Activated CD4-positive, CD25-positive, alpha-beta regulatory T cell treated with anti-CD3 and anti-CD28 coated beads, Interleukin-2, amount 50 U/mL, for 72 hours (primary cell): ENCODE data around the gene KANK3.
A peak's percentile ranks its signal among the peaks of the same experiment; 100 is the strongest.
"Not testable (repeated sequence)": the region's sequence is repeated elsewhere in the genome, so short reads cannot be mapped to it uniquely, and the experiment has no call there.

Experiments used
- DNase-seq: peaks from one replicate; pipeline ENCODE4 v3.0.0; 2021

The KANK3 gene

DNA sequence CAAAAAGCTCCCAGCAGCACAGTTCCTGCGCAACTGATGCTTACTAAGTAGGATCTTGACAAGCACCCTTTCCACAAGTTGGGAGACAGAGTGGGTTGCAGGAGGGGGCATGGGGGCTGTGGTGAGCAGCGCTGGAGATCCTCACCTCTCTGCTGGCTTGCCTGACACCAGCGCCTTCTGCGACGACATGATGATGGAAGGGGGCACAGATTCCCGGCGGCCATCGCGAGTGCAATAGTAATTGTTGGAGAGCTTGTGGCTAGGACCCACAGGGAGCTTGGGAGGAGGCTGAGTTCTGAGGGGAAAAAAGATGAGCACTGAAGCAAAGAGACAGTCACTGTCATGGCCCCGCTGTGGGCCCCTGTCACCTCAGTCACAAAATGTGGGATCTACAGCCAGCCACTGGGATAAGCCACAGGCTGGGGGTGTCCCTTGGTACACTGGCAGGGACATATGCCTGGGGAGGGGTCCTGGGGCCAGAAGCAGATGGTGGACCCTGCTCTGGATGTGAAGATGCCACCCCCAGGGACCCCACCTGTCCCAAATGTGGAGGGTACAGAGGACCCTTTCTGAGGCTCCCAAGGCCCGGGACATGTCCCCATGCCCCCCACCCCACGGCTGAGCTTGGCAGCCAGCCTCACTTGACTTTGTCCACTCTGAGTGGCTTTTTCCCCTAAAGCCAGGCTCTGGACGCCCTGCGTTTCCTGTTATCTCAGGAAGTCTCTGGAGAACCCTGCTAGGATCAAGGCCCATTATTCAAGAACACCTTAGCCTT is 26.5 kb downstream of the KANK3 start:
- no peak for DNase-seq

DNA sequence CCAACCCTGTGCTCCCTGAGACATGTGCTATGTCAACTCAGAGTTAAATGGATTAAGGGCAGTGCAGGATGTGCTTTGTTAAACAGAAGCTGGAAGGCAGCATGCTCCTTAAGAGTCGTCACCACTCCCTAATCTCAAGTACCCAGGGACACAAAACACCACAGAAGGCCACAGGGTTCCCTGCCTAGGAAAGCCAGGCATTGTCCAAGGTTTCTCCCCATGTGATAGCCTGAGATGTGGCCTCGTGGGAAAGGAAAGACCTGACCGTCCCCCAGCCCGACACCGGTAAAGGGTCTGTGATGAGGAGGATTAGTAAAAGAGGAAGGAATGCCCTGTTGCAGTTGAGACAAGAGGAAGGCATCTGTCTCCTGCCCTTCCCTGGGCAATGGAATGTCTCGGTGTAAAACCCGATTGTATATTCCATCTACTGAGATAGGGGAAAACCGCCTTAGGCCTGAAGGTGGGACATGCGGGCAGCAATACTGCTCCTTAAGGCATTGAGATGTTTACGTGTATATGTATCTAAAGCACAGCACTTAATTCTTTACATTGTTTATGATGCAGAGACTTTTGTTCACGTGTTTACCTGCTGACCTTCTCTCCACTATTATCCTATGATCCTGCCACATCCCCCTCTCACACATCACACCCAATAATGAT is 28.0 kb downstream of the KANK3 start:
- not testable (repeated sequence) for DNase-seq

DNA sequence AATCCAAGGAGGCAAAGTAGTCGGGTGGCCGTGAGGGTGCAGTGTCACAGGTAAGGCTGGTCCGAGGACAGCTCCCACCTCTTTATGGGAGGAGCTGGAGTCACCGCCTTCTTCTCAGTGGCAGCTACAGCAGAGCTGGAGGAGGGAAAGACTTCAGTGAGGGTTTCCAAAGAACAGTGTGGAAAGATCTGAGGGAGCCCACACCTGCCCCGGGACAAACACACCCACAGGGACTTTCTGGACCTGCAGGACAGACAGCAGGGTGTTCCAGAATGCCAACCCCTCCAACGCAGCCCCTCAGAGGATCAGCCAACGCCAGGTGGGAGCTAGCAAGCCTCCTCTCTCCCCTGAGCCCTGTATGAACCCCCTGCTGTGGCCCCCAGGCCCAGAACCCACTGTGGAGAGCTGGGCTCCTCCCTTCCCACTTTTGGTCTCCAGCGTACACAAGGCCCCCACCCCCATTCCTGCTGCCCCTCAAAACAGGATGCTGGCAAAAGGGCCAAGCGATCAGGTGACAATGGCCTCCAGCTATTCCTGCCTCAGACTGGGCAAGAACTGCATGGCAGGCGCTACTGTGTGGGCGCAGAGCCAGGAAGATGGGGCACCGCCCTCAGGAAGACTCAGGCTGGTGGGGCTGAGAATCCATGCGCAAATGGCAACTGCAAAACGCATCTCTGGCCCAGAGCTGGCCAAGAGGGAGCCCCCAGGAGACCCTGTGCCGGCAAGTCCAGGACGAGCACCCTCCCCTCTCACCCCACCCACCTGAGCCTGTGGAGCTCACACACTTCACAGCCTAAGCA is 31.4 kb downstream of the KANK3 start:
- DNase-seq: peak; percentile 26

DNA sequence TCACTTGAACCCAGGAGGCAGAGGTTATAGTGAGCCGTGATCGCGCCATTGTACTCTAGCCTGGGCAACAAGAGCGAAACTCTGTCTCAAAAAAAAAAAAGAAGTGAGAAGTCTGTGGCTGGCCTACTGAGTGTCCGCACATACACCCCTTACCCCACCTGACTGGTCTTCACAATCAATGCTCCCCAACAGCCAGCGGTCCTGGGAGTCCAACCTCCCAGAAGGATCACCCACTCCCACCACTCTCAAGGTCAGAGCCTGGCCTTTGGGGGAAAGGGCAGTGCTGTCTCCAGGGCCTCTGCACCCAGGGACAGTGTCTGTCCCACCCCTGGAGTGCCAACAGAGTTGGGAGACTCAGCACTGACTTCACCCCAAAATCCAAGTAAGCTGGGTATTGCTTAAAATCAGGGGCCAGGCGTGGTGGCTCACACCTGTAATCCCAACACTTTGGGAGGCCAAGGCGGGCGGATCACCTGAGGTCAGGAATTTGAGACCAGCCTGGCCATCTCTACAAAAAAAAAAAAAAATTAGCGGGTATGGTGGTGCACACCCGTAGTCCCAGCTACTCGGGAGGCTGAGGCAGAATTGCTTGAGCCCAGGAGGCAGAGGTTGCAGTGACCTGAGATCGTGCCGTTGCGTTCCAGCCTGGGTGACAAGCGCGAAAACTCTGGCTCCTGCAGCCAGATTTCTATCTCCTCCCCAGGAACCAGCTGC is 32.6 kb downstream of the KANK3 start:
- DNase-seq: peak; percentile 27

DNA sequence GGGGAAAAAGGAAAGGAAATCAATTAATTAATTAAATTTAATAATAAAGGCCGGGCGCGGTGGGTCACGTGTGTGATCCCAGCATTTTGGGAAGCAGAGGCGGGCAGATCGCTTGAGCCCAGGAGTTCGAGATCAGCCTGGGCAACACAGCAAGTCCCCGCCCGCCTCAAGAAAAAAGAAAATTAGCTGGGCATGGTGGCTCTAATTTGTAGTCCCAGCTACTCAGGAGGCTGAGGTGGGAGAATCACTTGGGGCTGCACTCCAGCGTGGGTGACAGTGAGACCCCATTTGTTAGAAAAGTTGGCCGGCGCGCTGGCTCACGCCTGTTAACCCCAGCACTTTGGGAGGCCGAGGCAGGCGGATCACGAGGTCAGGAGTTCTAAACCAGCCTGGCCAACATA is 34.2 kb downstream of the KANK3 start:
- DNase-seq: peak; percentile 24

DNA sequence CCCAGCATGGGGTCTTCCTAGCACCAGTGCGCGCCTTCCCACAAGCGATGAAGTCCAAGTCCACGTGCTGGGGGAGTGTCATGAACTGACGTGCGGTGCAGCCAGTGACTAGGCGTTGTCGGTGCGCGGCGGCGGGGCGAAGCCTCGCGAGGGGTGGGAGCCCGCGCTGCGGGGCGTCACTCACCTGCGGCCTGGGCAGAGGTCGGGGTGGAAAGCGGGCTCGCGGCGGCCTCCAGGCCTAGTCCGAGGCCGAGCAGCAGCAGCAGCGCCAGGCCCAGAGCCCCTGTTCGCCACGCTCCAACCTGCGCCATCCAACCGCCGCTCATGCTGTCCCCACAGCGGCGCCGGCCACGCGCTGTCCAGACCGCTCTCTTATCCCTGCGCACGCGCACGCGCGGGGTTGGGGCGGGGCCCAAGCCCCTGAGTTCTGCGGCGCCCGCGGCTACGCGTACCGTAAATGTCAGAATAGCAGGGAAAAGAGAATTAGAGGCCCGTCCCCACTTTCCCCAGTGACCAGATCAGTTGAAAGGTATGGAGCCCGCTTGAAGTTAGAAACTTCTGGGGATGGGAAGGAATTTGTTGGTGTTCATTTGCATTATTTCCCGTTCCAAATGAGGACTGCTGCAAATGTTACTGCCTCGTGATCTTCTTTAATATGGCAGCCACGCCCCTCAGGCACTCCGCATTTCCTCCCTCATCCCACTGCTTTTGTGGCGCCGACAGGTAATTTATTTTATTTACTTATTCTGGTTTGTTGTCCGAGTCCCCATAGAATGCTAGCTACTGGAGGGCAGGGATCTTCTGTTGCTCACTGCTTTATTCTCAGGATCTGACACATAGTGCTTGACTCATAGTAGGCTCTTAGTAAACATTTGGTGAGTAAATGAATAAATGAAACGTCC is 34.8 kb downstream of the KANK3 start, which contains the start of gene CD320:
TSS of gene CD320 (minus strand) at position 394 of the 902 bp plus-strand sequence. CDS start at position 326, 68 bp downstream.
- DNase-seq: peak; percentile 93

DNA sequence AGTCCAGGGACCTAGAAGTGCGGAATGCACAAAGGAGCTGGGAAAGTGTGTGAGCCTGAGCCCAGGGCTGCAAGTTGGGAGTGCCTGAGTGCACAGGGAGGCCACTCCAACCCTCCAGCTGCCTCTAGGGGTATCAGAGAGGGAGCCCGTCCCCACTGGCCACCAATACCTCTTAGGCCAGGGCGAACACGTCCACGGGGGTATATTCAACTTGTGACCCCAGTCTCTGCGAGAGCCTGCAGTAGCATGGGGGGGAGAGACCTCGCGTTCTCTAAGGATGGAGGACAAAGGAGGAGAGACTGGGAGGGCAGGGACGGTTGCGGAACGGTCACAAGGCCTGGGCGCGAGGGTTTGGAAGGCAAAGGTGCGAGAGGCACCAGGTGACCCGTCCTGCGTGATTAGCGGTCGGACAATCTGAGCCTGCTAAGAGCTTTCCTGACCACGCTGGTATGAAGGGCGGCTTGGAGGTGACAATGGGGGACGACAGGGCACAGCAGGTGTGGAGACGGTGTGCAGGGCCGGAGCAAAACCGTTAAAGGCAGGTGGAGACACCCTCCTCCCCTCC is 35.6 kb downstream of the KANK3 start:
- DNase-seq: no peak

DNA sequence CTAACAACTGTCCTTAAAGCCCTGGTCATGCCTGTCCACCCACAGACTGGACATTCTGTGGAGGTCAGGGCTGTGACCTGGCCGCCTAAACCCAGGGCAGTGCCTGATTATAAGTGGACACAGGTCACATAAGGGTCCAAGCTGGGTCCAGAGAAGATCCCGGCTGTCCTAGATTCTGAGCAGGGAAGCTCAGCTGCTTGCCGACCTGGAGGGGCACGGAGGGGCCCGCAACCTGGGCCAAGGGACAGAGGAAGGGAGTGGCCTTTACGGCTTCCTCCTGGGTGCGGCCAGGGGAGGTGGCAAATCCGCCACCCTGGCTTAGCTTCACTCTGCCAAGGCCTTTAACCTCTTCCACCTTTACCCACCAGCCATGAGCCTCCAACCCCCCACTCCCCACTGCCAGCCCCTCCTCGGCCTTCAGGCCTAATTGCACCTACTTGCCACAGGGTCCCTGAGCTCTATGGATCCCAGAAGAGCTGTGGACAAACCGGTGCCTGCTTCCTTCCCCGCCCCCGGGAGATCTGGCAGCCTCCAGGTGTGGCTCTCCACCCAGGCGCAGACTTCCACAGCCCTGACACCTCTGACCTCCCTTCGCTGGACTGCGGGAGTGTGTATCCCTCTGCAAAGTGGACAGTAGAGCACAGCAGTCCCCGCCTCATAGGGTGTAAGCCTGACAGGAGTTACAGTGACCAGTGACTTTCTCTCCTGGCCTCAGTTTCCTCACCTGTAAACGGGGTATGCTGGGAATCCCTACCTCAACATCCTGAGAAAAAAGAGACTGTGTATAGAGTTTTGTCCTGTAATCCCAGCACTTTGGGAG is 36.6 kb downstream of the KANK3 start:
- DNase-seq: peak; percentile 29

DNA sequence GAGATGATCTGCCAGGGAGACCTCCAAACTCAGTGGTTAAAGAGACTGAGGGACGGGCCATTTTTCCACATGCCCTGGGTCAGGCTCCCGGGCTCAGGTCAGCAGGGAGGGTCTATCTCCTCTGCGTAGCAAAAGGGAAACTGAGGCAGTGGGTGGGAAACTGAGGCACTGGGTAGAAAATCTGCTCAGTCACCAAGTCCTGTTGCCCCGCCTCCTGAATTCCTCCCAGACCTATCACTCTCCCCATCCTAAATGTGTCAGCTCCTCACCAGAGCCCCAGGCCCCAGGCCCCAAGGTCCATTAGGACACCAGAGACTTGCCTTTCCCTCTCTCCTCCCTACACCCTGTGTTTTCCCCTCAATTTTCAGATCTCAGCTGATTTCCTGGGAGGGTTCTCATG is 37.3 kb downstream of the KANK3 start:
- peak; percentile 25 for DNase-seq

DNA sequence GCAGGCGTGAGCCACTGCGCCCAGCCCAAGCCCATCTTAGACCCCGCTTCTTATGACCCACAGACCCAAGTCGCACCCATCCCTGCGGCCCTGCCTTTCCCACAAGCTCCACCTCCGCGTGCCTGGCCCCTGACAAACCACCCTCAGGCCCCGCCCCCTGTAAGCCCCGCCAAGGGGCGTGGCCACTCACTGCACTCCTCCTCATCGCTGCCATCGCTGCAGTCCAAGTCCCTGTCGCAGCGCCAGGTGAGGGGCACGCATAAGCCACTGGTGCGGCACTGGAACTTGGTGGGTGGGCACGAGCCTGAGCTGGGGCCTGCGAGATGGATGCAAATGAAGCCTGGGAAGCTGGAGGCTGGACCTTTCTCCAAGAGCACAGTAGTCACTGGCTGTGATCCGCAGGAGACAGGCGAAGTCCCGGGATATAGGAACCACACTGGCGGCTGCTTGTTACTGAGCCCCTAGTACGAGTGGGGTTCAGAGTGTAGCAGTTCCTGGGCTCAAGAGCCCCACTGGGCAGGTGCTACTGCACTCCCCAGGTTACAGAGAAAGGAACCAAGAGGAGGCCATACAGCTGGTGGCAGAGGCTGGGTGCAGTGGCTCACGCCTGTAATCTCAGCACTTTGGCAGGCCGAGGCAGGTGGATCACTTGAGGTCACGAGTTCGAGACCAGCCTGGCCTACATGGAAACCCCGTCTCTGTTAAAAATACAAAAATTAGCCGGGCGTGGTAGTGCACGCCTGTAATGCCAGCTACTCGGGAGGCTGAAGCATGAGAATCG is 38.0 kb downstream of the KANK3 start:
- peak; percentile 37 for DNase-seq

DNA sequence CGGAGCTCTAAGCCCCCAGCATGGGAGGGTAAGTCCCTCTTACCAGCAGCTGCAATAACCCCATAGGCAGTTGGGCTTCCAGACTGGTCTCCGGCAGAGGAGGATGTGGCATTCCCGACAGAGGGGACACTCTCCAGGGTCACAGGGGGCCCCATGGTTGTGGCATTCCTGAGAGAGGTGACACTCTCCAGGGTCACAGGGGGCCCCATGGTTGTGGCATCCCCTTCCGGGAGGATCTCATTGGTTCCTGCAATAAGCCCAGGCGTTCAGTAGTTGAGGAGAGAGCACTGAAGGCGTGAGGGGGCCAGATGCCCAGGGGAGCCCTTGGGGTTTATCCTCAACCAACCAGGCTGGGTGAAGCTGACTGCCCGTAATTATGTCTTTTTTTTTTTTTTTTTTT is 40.3 kb downstream of the KANK3 start:
- peak; percentile 26 for DNase-seq

DNA sequence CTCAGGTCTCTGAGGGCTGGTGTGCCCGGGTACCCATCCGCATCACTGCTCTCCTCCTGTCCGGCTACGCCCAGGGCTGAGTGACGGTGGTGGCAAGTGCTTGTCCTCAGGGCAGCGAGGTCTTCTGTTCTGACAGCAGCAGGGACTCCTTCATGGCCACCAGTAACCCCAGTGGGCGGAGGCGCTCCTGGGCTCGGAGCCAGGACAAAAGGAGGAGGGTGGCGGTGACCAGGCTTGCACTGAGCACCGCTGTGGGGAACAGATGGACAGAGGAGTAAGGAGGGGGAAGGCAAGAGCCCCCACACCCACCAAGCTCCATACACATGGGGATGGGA is 40.7 kb downstream of the KANK3 start:
- DNase-seq: peak; percentile 21

DNA sequence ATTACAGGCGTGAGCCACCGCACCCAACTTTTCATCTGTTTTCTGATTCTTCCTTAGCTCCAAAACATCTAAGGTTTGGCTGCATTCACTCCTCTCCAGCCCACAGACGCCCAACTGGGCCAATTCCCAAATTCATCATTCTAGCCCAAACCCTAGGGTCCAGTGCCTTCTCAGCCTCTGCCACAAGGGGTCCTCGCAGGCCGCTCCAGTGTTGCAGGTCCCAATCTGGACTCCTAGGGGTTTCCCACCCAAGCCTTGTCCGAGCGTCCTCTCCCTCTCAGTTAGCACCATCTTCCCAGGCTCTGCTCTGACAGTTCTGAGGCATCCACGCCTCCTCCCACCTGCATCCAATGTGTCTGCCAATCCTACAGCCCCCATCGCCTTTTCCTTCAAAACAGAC is 51.7 kb downstream of the KANK3 start:
- not testable (repeated sequence) for DNase-seq

DNA sequence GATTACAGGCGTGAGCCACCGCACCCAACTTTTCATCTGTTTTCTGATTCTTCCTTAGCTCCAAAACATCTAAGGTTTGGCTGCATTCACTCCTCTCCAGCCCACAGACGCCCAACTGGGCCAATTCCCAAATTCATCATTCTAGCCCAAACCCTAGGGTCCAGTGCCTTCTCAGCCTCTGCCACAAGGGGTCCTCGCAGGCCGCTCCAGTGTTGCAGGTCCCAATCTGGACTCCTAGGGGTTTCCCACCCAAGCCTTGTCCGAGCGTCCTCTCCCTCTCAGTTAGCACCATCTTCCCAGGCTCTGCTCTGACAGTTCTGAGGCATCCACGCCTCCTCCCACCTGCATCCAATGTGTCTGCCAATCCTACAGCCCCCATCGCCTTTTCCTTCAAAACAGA is 66.6 kb downstream of the KANK3 start:
- not testable (repeated sequence) for DNase-seq
